Upper lobe of left lung (tissue), 6 donors: ENCODE data around the gene ENG. TPM values are rescaled to one million over a fixed set of nuclear protein-coding genes. Genes with fewer than 3 reads are reported as not detected.
A peak's percentile ranks its signal among the peaks of the same experiment; 100 is the strongest.

Experiments
- ATAC-seq, 2 donors: fragments of 200-7000 bp; cut with Tn5 transposase; one replicate each; pipeline ENCODE4 v1.9.1; 2022; ENCODE audit warnings: mild to moderate bottlenecking in 2 of 2, moderate library complexity in 2 of 2; ENCODE audit not compliant: low FRiP score in 2 of 2
- DNase-seq, 2 donors: peaks; one replicate each; pipeline ENCODE4 v3.0.0-alpha.2; 2019 to 2020
- H3K27ac ChIP-seq, 4 donors: fragments of 200-600 bp; sonication (generic); one replicate each; pipeline ENCODE4 v1.5.1; 2016 to 2019
- H3K27me3 ChIP-seq, 4 donors: fragments of 200-600 bp; sonication (generic); one replicate each; pipeline ENCODE4 v1.5.1; 2017 to 2019
- H3K36me3 ChIP-seq, 4 donors: fragments of 200-600 bp; sonication (generic); one replicate each; pipeline ENCODE4 v1.5.1; 2016 to 2019
- H3K4me1 ChIP-seq, 4 donors: fragments of 200-600 bp; sonication (generic); one replicate each; pipeline ENCODE4 v1.5.1; 2018 to 2019
- H3K4me3 ChIP-seq, 4 donors: fragments of 200-600 bp; sonication (generic); one replicate each; pipeline ENCODE4 v1.5.1; 2017 to 2019; ENCODE audit warnings: mild to moderate bottlenecking in 2 of 4, moderate library complexity in 1 of 4
- H3K9me3 ChIP-seq, 4 donors: fragments of 200-600 bp; sonication (generic); one replicate each; pipeline ENCODE4 v1.5.1; 2018 to 2019
- EP300 ChIP-seq, 4 donors: sonication (generic); formaldehyde crosslinking; IDR thresholded peaks; one replicate each; pipeline ENCODE4 v1.5.1; 2017; ENCODE audit warnings: antibody characterized with exemption in 4 of 4, control low read depth in 2 of 4
- POLR2A ChIP-seq, 4 donors: fragments of 450-650 bp; IDR thresholded peaks; one replicate each; pipeline ENCODE4 v1.5.1; 2016 to 2017; ENCODE audit warnings: antibody characterized with exemption in 4 of 4, mild to moderate bottlenecking in 2 of 4
- POLR2AphosphoS5 ChIP-seq, 2 donors: sonication (generic); formaldehyde crosslinking; IDR thresholded peaks; one replicate each; pipeline ENCODE4 v1.5.1; 2017; ENCODE audit warnings: antibody characterized with exemption in 2 of 2
- WGBS, 2 donors: methylation state at CpG; one replicate each; pipeline ENCODE4 v1.1.5; 2017 to 2018; 5-methylcytosine and 5-hydroxymethylcytosine counted together
- total RNA-seq, 6 donors: library from RNA; depleted of rRNA in 4 of 6; stranded (reverse); fragments of >200 nt in 4 of 6; gene quantifications; one replicate each; pipeline versions ENCODE4 v1.1.0 to v1.2.1, GENCODE V29; 2016 to 2021
- TF ChIP-seq, protein P1 (sequence below), 6 experiments: fragments of 450-650 bp in 4 of 6; fragments of 200-600 bp in 2 of 6; sonication (generic) in 2 of 6; IDR thresholded peaks; one replicate each; pipeline ENCODE4 v1.5.1; 2016 to 2019; ENCODE audit warnings: antibody characterized with exemption in 6 of 6
- donor health status: DM: no; HTN: no; CAD: no; lungs with moderate emphysema.
- donor health status: DM: no; HTN: yes; CAD: no; lungs with severe emphysema.

Gene ENG
- total RNA-seq, 6 donors from 2014 or later, result 45.7 to 378 (median 178) TPM

DNA sequence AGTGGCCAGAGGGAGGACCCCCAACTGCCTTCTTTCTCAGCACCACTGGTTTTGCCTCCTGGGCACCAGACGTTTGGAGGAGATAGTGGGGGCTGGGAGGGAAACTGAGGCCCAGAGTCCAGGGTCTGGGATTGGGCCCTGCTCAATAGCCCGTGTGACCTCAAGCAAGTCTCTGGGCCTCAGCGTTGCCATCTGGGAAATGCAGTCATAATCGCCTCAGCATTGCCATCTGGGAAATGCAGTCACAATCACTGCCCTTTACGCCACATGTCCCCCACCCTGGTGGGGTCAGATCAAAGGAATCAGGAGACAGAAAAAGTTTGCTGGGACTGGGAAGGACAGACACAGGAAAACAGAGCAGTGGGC, 77.6 kb downstream of the ENG start:
- H3K4me1 ChIP-seq, result peaks cover 20 to 29% (median 22%) of the 10 kb centered on the region in 4 donors
- no peak for DNase-seq
- H3K27me3 ChIP-seq, result no peaks in the 10 kb centered on the region
- no peaks in the 10 kb centered on the region for H3K9me3 ChIP-seq
- H3K4me3 ChIP-seq, result peak overlapping the region in 3 of 4 donors; percentile 31 to 43 (median 40)
- WGBS, 2 donors, result 50 to 67% methylated on average over 3 to 5 of the region's 5 CpGs
- no peak for ATAC-seq
- H3K27ac ChIP-seq, result peak overlapping the region; percentile 27 to 98 (median 64)
- TF ChIP-seq EP300 (IDR thresholded peaks at IDR 0.05) (no peak), POLR2AphosphoS5 (IDR thresholded peaks at IDR 0.05) (no peak), POLR2A (IDR thresholded peaks at IDR 0.05) (no peak)
- TF ChIP-seq, protein P1, sequence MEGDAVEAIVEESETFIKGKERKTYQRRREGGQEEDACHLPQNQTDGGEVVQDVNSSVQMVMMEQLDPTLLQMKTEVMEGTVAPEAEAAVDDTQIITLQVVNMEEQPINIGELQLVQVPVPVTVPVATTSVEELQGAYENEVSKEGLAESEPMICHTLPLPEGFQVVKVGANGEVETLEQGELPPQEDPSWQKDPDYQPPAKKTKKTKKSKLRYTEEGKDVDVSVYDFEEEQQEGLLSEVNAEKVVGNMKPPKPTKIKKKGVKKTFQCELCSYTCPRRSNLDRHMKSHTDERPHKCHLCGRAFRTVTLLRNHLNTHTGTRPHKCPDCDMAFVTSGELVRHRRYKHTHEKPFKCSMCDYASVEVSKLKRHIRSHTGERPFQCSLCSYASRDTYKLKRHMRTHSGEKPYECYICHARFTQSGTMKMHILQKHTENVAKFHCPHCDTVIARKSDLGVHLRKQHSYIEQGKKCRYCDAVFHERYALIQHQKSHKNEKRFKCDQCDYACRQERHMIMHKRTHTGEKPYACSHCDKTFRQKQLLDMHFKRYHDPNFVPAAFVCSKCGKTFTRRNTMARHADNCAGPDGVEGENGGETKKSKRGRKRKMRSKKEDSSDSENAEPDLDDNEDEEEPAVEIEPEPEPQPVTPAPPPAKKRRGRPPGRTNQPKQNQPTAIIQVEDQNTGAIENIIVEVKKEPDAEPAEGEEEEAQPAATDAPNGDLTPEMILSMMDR (IDR thresholded peaks at IDR 0.05), result no peak
- H3K36me3 ChIP-seq, result peaks cover 0 to 3% (median 0%) of the 10 kb centered on the region in 4 donors

- Histone ChIP-seq H3K4me1 (peaks cover 24 to 34% (median 27%) of the 10 kb centered on the region in 4 donors), H3K9me3 (no peaks in the 10 kb centered on the region), H3K4me3 (peak overlapping the region in 3 of 4 donors; percentile 31 to 43 (median 40)), H3K36me3 (peaks cover 0 to 3% (median 0%) of the 10 kb centered on the region in 4 donors), H3K27me3 (no peaks in the 10 kb centered on the region), H3K27ac (peak overlapping the region; percentile 27 to 98 (median 64))
- ATAC-seq (peak in 1 of 2 donors; percentile 31), DNase-seq (peak in 1 of 2 donors; percentile 76)
- TF ChIP-seq EP300 (IDR thresholded peaks at IDR 0.05) (no peak), POLR2AphosphoS5 (IDR thresholded peaks at IDR 0.05) (peak in 1 of 2 donors; percentile 12)
- 47 to 54% methylated on average over 6 to 15 of the region's 15 CpGs for WGBS, 2 donors
Observed at GRCh38 chr9:127776195-127776923, 78.1 kb downstream of the ENG start.

- no peak for DNase-seq
- TF ChIP-seq, protein P1 (IDR thresholded peaks at IDR 0.05), result no peak
- TF ChIP-seq EP300 (IDR thresholded peaks at IDR 0.05), result no peak
- TF ChIP-seq POLR2AphosphoS5 (IDR thresholded peaks at IDR 0.05), result no peak
- no peak for TF ChIP-seq POLR2A (IDR thresholded peaks at IDR 0.05)
- 90 to 91% methylated on average over 8 to 10 of the region's 10 CpGs for WGBS, 2 donors
Observed at GRCh38 chr9:127773981-127774380, 80.5 kb downstream of the ENG start.

DNA sequence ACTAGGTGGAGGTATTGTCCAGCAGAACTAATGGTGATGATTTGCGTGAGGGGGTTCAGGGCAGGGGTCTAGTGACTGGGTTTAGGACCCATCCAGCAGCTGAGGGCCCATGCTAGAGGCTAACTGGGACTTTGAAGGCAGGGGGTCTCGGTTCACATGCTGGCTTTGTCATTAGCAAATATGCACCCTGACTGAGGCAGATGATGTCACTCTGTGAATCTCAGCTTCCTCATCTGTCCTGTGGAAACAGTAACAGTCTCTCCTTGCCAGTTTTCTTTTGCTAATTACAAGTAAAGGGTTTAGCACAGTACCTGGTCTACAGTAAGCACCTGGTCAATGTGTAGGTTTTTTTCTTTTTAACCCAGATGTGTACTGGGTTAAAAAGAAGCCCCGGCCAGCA, 81.2 kb downstream of the ENG start:
- no peak for DNase-seq
- H3K9me3 ChIP-seq, result no peaks in the 10 kb centered on the region
- H3K36me3 ChIP-seq, result peaks cover 0 to 3% (median 0%) of the 10 kb centered on the region in 4 donors
- peaks cover 15 to 41% (median 25%) of the 10 kb centered on the region in 4 donors for H3K4me1 ChIP-seq
- TF ChIP-seq, protein P1 (IDR thresholded peaks at IDR 0.05), result no peak
- TF ChIP-seq EP300 (IDR thresholded peaks at IDR 0.05) (no peak), POLR2AphosphoS5 (IDR thresholded peaks at IDR 0.05) (no peak), POLR2A (IDR thresholded peaks at IDR 0.05) (no peak)
- WGBS, 2 donors, result 86 to 90% methylated on average over 3 of the region's 3 CpGs
- no peaks in the 10 kb centered on the region for H3K27me3 ChIP-seq
- no peak overlapping the region for H3K27ac ChIP-seq
- no peak for ATAC-seq
- H3K4me3 ChIP-seq, result no peak overlapping the region

More at GRCh38 chr9:127773981-127774380, 80.5 kb downstream of the ENG start:
- Histone ChIP-seq H3K27me3 (no peaks in the 10 kb centered on the region), H3K4me1 (peaks cover 21 to 38% (median 29%) of the 10 kb centered on the region in 4 donors), H3K36me3 (peaks cover 0 to 3% (median 0%) of the 10 kb centered on the region in 4 donors), H3K27ac (no peak overlapping the region), H3K9me3 (no peaks in the 10 kb centered on the region), H3K4me3 (no peak overlapping the region)
- no peak for ATAC-seq

DNA sequence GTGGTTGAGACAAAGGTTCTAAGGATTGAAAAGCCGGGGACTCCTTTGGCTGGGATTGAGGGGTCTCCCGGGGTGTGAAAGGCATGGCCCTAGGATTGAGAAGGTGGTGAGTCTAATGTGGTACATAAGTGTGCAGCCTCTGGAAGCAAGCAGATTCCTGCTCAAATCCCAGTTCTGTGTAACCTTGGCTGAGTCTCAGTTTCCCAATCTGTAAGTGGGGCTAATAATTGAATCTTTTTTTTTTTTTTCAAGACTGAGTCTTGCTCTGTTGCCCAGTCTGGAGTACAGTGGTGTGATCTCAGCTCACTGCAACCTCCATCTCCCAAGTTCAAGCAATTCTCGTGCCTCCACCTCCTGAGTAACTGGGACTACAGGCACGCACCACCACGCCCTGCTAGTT, 81.9 kb downstream of the ENG start:
- H3K36me3 ChIP-seq, result peaks cover 0 to 3% (median 0%) of the 10 kb centered on the region in 4 donors
- TF ChIP-seq EP300 (IDR thresholded peaks at IDR 0.05) (no peak), POLR2A (IDR thresholded peaks at IDR 0.05) (no peak), POLR2AphosphoS5 (IDR thresholded peaks at IDR 0.05) (no peak)
- TF ChIP-seq, protein P1 (IDR thresholded peaks at IDR 0.05), result no peak
- peaks cover 18 to 47% (median 31%) of the 10 kb centered on the region in 4 donors for H3K4me1 ChIP-seq
- H3K27ac ChIP-seq, result no peak overlapping the region
- WGBS, 2 donors, result 97 to 98% methylated on average over 5 of the region's 5 CpGs
- no peaks in the 10 kb centered on the region for H3K9me3 ChIP-seq
- ATAC-seq (no peak), DNase-seq (no peak)
- H3K4me3 ChIP-seq, result no peak overlapping the region
- no peaks in the 10 kb centered on the region for H3K27me3 ChIP-seq
